HEK293 (cell line): ENCODE results near the gene SESN2.
"Not testable (repeated sequence)": the region's sequence is repeated elsewhere in the genome, so short reads cannot be mapped to it uniquely, and the experiment has no call there.

ENCODE experiments used
- CTCF ChIA-PET: fragments of 350-600 bp; formaldehyde crosslinking; extraction: SDS; loops from one replicate; lab custom pipeline; 2021; ENCODE audit warnings: antibody characterized with exemption; lab: Yijun Ruan, JAX
- POLR2A ChIA-PET: fragments of 300-600 bp; formaldehyde crosslinking; extraction: SDS; loops from one replicate; lab custom pipeline; 2020; ENCODE audit warnings: antibody characterized with exemption, inconsistent platforms; lab: Yijun Ruan, JAX
- H3K27ac ChIP-seq: fragments of 200-500 bp; sonication (Bioruptor generic); 2 replicates; pipeline ENCODE4 v1.5.1; 2014; ENCODE audit warnings: low read depth, low read length, control low read depth, inconsistent platforms; ENCODE audit errors: extremely low read depth
- H3K36me3 ChIP-seq, 2 experiments: fragments of 200-500 bp in 1 of 2; sonication (Bioruptor generic) in 1 of 2; 1 replicate in 1 of 2; 2 replicates in 1 of 2; pipeline ENCODE4 v1.5.1; 2014 to 2017; ENCODE audit warnings: inconsistent platforms in 2 of 2, low read length in 2 of 2; ENCODE audit not compliant: control insufficient read depth in 2 of 2, insufficient read depth in 1 of 2
- H3K4me1 ChIP-seq: fragments of 200-500 bp; sonication (Bioruptor generic); 2 replicates; pipeline ENCODE4 v1.5.1; 2014; ENCODE audit warnings: mild to moderate bottlenecking, low read length, inconsistent platforms; ENCODE audit not compliant: control insufficient read depth, insufficient read depth
- H3K4me3 ChIP-seq: 2 replicates; pipeline ENCODE4 v1.5.1; 2011; ENCODE audit warnings: low read depth, mild to moderate bottlenecking, control low read depth, low read length, moderate library complexity
- H3K9me3 ChIP-seq: fragments of 200-500 bp; sonication (Bioruptor generic); 2 replicates; pipeline ENCODE4 v1.5.1; 2014; ENCODE audit warnings: low read depth, low read length, inconsistent platforms; ENCODE audit not compliant: control insufficient read depth, insufficient read depth
- GLI4 ChIP-seq: fragments of 450-650 bp; formaldehyde crosslinking; IDR thresholded peaks from 2 replicates; pipeline ENCODE4 v1.5.1; 2016; ENCODE audit warnings: missing biosample characterization, missing genetic modification characterization
- KLF1 ChIP-seq: fragments of 450-650 bp; formaldehyde crosslinking; IDR thresholded peaks from 2 replicates; pipeline ENCODE4 v1.5.1; 2016; ENCODE audit warnings: missing biosample characterization, missing genetic modification characterization
- KLF10 ChIP-seq: fragments of 450-650 bp; IDR thresholded peaks from 2 replicates; pipeline ENCODE4 v1.5.1; 2018; ENCODE audit warnings: missing biosample characterization, mild to moderate bottlenecking, missing genetic modification characterization
- MYNN ChIP-seq: fragments of 450-650 bp; formaldehyde crosslinking; IDR thresholded peaks from 2 replicates; pipeline ENCODE4 v1.5.1; 2016; ENCODE audit warnings: missing biosample characterization, missing genetic modification characterization, borderline replicate concordance
- PRDM10 ChIP-seq: fragments of 450-650 bp; formaldehyde crosslinking; IDR thresholded peaks from 2 replicates; pipeline ENCODE4 v1.5.1; 2016; ENCODE audit warnings: missing biosample characterization, missing genetic modification characterization
- ZBTB10 ChIP-seq: fragments of 450-650 bp; formaldehyde crosslinking; IDR thresholded peaks from 2 replicates; pipeline ENCODE4 v1.5.1; 2016; ENCODE audit warnings: missing biosample characterization, missing genetic modification characterization
- ZBTB20 ChIP-seq: fragments of 450-650 bp; formaldehyde crosslinking; IDR thresholded peaks from 2 replicates; pipeline ENCODE4 v1.5.1; 2016; ENCODE audit warnings: missing biosample characterization, missing genetic modification characterization
- ZNF18 ChIP-seq: fragments of 450-650 bp; formaldehyde crosslinking; IDR thresholded peaks from 2 replicates; pipeline ENCODE4 v1.5.1; 2016; ENCODE audit warnings: missing biosample characterization, missing genetic modification characterization
- ZNF19 ChIP-seq: fragments of 450-650 bp; formaldehyde crosslinking; IDR thresholded peaks from 2 replicates; pipeline ENCODE4; 2016; ENCODE audit warnings: missing biosample characterization, missing genetic modification characterization, low read depth
- ZNF280D ChIP-seq: fragments of 450-650 bp; formaldehyde crosslinking; IDR thresholded peaks from 2 replicates; pipeline ENCODE4 v1.5.1; 2016; ENCODE audit warnings: missing biosample characterization, missing genetic modification characterization
- ZNF311 ChIP-seq: fragments of 450-650 bp; formaldehyde crosslinking; IDR thresholded peaks from 2 replicates; pipeline ENCODE4 v1.5.1; 2017; ENCODE audit warnings: missing biosample characterization, missing genetic modification characterization, borderline replicate concordance
- ZNF366 ChIP-seq: fragments of 450-650 bp; formaldehyde crosslinking; conservative IDR thresholded peaks from 2 replicates; pipeline ENCODE4 v1.5.1; 2016; ENCODE audit warnings: missing biosample characterization, missing genetic modification characterization
- ZNF37A ChIP-seq: fragments of 450-650 bp; IDR thresholded peaks from 2 replicates; pipeline ENCODE4 v1.5.1; 2018; ENCODE audit warnings: missing biosample characterization, missing genetic modification characterization
- ZNF521 ChIP-seq: fragments of 450-650 bp; formaldehyde crosslinking; IDR thresholded peaks from 2 replicates; pipeline ENCODE4 v1.5.1; 2017; ENCODE audit warnings: missing biosample characterization, mild to moderate bottlenecking, missing genetic modification characterization
- ZNF571 ChIP-seq: fragments of 450-650 bp; formaldehyde crosslinking; IDR thresholded peaks from 2 replicates; pipeline ENCODE4 v1.5.0; 2017; ENCODE audit warnings: missing biosample characterization, missing genetic modification characterization
- ZNF623 ChIP-seq: fragments of 450-650 bp; formaldehyde crosslinking; IDR thresholded peaks from 2 replicates; pipeline ENCODE4 v1.5.1; 2016; ENCODE audit warnings: missing biosample characterization, missing genetic modification characterization
- ZNF639 ChIP-seq: fragments of 450-650 bp; formaldehyde crosslinking; IDR thresholded peaks from 2 replicates; pipeline ENCODE4 v1.5.1; 2016; ENCODE audit warnings: missing biosample characterization, missing genetic modification characterization
- ZNF660 ChIP-seq: fragments of 450-650 bp; IDR thresholded peaks from 2 replicates; pipeline ENCODE4 v1.5.1; 2018; ENCODE audit warnings: missing biosample characterization, mild to moderate bottlenecking, missing genetic modification characterization
- ZNF707 ChIP-seq: fragments of 450-650 bp; formaldehyde crosslinking; IDR thresholded peaks from 2 replicates; pipeline ENCODE4 v1.5.1; 2016; ENCODE audit warnings: missing biosample characterization, missing genetic modification characterization
- ZSCAN23 ChIP-seq: fragments of 450-650 bp; formaldehyde crosslinking; IDR thresholded peaks from 2 replicates; pipeline ENCODE4 v1.5.1; 2016; ENCODE audit warnings: missing biosample characterization, missing genetic modification characterization

SESN2 gene

GRCh38 chr1:28326984-28327383, 67.7 kb downstream of the SESN2 start (continued):
- no peak for TF ChIP-seq ZBTB10 (tag by site-specific recombination)
- TF ChIP-seq ZNF521 (tag by site-specific recombination), result no peak
- TF ChIP-seq ZNF623 (tag by site-specific recombination), result no peak
- 0 out of 2 replicates have a peak, but pooled peaks have one; percentile 19 for TF ChIP-seq PRDM10 (tag by site-specific recombination)
- TF ChIP-seq ZNF366 (tag by site-specific recombination), result no peak
- TF ChIP-seq ZNF639 (tag by site-specific recombination), result no peak
- TF ChIP-seq MYNN (tag by site-specific recombination), result no peak
- TF ChIP-seq KLF10, result no peak

GRCh38 chr1:28327431-28327830, 68.1 kb downstream of the SESN2 start:
- H3K4me3 ChIP-seq, H3K9me3 ChIP-seq, H3K4me1 ChIP-seq, H3K27ac ChIP-seq: not testable (repeated sequence)
- ChIA-PET POLR2A (interaction anchor here (0.9 to 1.9 kb wide), 3 partner anchors 79 to 321 kb away, joined by 5 to 7 read pairs (median 5); partner anchors contain the start of gene RNU11), CTCF (interaction anchor here (1.7 to 4.1 kb wide), 2 partner anchors 32 to 79 kb away, joined by 5 to 24 read pairs; no protein-coding TSS in a partner anchor)
- peak; percentile 64 for TF ChIP-seq ZNF18 (tag by site-specific recombination)
- H3K36me3 ChIP-seq, result peaks cover 18 to 21% of the 10 kb centered on the region in 2 experiments; a peak in 2 of 3 replicates

GRCh38 chr1:28328228-28328648, 68.9 kb downstream of the SESN2 start:
- H3K4me1 ChIP-seq, result no peaks in the 10 kb centered on the region
- H3K4me3 ChIP-seq, result peak overlapping the region; percentile 29
- no peaks in the 10 kb centered on the region for H3K9me3 ChIP-seq
- POLR2A ChIA-PET, result interaction anchor here (0.6 to 2.1 kb wide), 26 partner anchors 11 to 555 kb away, joined by 3 to 33 read pairs (median 5); partner anchors contain the start of genes ATP5IF1, EYA3, PHACTR4 and RCC1
- 0 out of 2 replicates have a peak overlapping the region, but pooled peaks have one; percentile 72 for H3K27ac ChIP-seq
- peaks cover 18 to 29% of the 10 kb centered on the region in 2 experiments; a peak in 2 of 3 replicates for H3K36me3 ChIP-seq
- CTCF ChIA-PET, result interaction anchor here (0.7 to 4.1 kb wide), 3 partner anchors 11 to 80 kb away, joined by 3 to 24 read pairs (median 7); no protein-coding TSS in a partner anchor
- no peak for TF ChIP-seq KLF1 (tag by site-specific recombination)
- TF ChIP-seq ZNF311 (tag by site-specific recombination), result no peak
- TF ChIP-seq ZNF571 (tag by site-specific recombination), result no peak
- 0 out of 2 replicates have a peak, but pooled peaks have one; percentile 21 for TF ChIP-seq ZNF707 (tag by site-specific recombination)
- TF ChIP-seq ZSCAN23 (tag by site-specific recombination), result 0 out of 2 replicates have a peak, but pooled peaks have one; percentile 24
- TF ChIP-seq ZNF280D, result 0 out of 2 replicates have a peak, but pooled peaks have one; percentile 9
- TF ChIP-seq ZBTB20 (tag by site-specific recombination), result no peak
- TF ChIP-seq ZNF19 (tag by site-specific recombination), result no peak
- TF ChIP-seq ZNF37A (tag by site-specific recombination), result no peak
- TF ChIP-seq GLI4 (tag by site-specific recombination), result no peak
- TF ChIP-seq ZNF660 (tag by site-specific recombination), result no peak
